ENCODE data around the gene NDFIP2. TPM values are rescaled to one million over a fixed set of nuclear protein-coding genes. Genes with fewer than 3 reads are reported as not detected.
"Not testable (repeated sequence)": the region's sequence is repeated elsewhere in the genome, so short reads cannot be mapped to it uniquely, and the experiment has no call there.

Gene NDFIP2
- total RNA-seq, 1 donor from 2014 or later, result 68.7 TPM

DNA sequence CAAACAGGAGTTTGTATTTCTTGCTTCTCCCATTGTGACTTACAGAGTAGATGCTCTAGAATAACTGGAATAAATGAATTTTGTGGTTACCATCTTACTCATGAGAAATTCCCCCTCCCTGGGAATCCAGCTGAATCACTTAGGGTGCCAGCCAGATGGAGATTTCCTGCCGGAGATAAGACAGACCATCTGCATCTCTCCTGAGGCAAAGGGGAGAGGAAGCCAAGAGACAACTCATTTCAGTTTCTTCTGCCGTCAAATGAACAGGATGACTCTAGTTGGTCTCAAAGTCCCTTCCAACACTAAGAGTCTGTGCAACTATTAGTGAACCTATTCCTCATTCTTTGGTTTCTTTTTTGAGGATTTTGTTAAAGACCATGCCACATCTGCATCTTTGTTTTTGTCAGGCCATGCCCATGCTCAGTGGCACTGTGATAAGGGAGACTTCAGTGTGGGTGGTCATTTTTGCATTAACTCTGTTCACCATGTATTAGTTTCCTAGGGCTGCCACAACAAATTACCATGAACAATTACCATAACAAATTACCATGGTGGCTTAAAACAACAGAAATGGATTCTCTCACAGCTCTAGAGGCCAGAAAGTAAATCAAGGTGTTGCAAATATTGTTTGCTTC, 112.8 kb downstream of the NDFIP2 start:
- DNase-seq (ENCODE audit: low read depth), result no peak

DNA sequence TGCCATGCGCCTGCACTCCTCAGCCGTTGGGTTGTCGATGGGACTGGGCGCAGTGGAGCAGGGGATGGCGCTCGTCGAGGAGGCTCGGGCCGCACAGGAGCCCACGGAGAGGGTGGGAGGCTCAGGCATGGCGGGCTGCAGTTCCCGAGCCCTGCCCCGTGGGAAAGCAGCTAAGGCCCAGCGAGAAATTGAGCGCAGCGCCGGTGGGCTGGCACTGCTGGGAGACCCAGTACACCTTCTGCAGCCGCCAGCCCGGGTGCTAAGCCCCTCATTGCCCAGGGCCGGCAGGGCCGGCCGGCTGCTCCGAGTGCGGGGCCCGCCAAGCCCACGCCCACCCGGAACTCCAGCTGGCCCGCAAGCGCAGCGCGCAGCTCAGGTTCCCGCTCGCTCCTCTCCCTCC, 119.2 kb downstream of the NDFIP2 start:
- DNase-seq (ENCODE audit: low read depth), result not testable (repeated sequence)

DNA sequence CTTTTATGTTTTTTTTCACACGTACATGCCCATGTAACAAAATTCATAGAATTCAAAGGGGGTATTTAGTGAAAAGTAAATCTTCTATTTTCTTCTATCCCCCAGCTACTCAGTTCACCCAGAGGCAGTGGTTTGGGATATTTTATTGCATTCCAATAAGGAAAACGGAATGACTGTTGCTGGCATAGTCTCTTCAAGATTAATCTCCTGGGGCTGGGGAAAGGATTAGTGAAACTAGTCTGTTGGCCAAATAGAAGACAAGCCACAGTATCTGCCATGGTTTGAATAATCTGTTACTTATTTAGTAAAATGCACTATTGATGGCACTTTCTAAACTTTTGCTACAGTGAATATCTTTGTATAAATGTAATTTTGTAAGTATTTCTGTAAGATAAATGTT, 122.0 kb downstream of the NDFIP2 start:
- DNase-seq (ENCODE audit: low read depth), result no peak

DNA sequence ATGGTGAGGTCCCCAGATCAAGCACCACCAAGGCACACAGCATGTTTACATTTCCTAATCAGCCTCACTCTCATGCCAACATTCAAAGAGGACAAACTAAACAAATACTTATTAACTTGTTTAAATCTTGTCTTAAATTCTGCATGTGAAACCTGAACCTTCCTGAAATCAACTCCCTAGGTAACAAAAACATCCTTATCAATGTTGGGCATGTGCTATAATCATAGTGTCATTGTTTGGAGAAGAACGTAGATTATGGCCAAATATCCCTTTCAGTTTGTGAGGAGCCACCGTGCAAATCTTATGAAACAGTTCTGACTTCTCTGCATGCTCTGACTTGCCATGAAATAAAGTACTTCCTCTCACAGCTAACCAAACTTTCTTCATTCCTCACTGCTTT, 123.8 kb downstream of the NDFIP2 start:
- DNase-seq (ENCODE audit: low read depth), result no peak

Other genes starting within 250 kb of the NDFIP2 start
- gene RBM26, start 74.9 kb upstream of the NDFIP2 start, total RNA-seq, result 10.9 and 33.0 TPM in 2 replicates

All from renal cortical epithelial cell (primary cell).